ENCODE results near the gene MCTP1. TPM values are rescaled to one million over a fixed set of nuclear protein-coding genes. Genes with fewer than 3 reads are reported as not detected.

The MCTP1 gene
- total RNA-seq, 2 experiments from 2014 or later = not detected

- BruUV-seq (replicated peaks) = no TSS peak
- Histone ChIP-seq H3K4me1 (ENCODE audit: insufficient read depth, low read length, poor library complexity, severe bottlenecking) (peaks cover 7% of the 10 kb centered on the region), H4K20me1 (ENCODE audit: insufficient read depth, low read length) (no peaks in the 10 kb centered on the region), H3K27ac (ENCODE audit: low read depth, low read length, poor library complexity, severe bottlenecking) (no peak overlapping the region), H3K36me3 (ENCODE audit: insufficient read depth, low read length) (no peaks in the 10 kb centered on the region), H3K79me2 (ENCODE audit: insufficient read depth, low read depth, low read length) (no peaks in the 10 kb centered on the region), H3K4me2 (ENCODE audit: low read length) (no peak overlapping the region), H2AFZ (ENCODE audit: low read length) (no peak overlapping the region), H3K9me3 (ENCODE audit: low read length) (no peaks in the 10 kb centered on the region), H3K4me3 (ENCODE audit: low read depth, low read length, poor library complexity, severe bottlenecking) (no peak overlapping the region), H3K9me2 (ENCODE audit: insufficient read depth, low read length) (no peaks in the 10 kb centered on the region)
- TF ChIP-seq EZH2phosphoT487 (IDR thresholded peaks at IDR 0.05; ENCODE audit: borderline replicate concordance, low read depth, low read length) = no peak
- 0 out of 2 replicates have a peak, but pooled peaks have one; percentile 33 for TF ChIP-seq CTCF (conservative IDR thresholded peaks at IDR 0.05; ENCODE audit: low read length)
- intact Hi-C loops (cut with micrococcal nuclease; ENCODE audit: unreplicated experiment) = no loop called here
- POLR2A ChIA-PET = interaction anchor here (1.2 kb wide), 1 partner anchor 10 kb away, joined by 3 read pairs; no protein-coding TSS in a partner anchor
- CTCF ChIA-PET (ENCODE audit: unreplicated experiment) = no interaction called here
- DNase-seq (ENCODE audit: low spot score) = peak; percentile 43
Measured at GRCh38 chr5:95178046-95178651, 106.7 kb downstream of the MCTP1 start.

GRCh38 chr5:95177456-95177855 is 107.4 kb downstream of the MCTP1 start:
- BruUV-seq (replicated peaks) = no TSS peak
- intact Hi-C loops (cut with micrococcal nuclease; ENCODE audit: unreplicated experiment) = no loop called here
- CTCF ChIA-PET (ENCODE audit: unreplicated experiment) = no interaction called here

More at GRCh38 chr5:95177456-95177855, 107.4 kb downstream of the MCTP1 start:
- no peaks in the 10 kb centered on the region for H3K36me3 ChIP-seq (ENCODE audit: insufficient read depth, low read length)
- H3K9me3 ChIP-seq (ENCODE audit: low read length) = no peaks in the 10 kb centered on the region
- no peaks in the 10 kb centered on the region for H4K20me1 ChIP-seq (ENCODE audit: insufficient read depth, low read length)
- H3K27ac ChIP-seq (ENCODE audit: low read depth, low read length, poor library complexity, severe bottlenecking) = no peak overlapping the region
- no peak overlapping the region for H3K4me3 ChIP-seq (ENCODE audit: low read depth, low read length, poor library complexity, severe bottlenecking)
- no peak for DNase-seq (ENCODE audit: low spot score)
- no peaks in the 10 kb centered on the region for H3K9me2 ChIP-seq (ENCODE audit: insufficient read depth, low read length)
- POLR2A ChIA-PET = no interaction called here
- no peak for TF ChIP-seq CTCF (conservative IDR thresholded peaks at IDR 0.05; ENCODE audit: low read length)
- TF ChIP-seq EZH2phosphoT487 (IDR thresholded peaks at IDR 0.05; ENCODE audit: borderline replicate concordance, low read depth, low read length) = no peak
- H3K79me2 ChIP-seq (ENCODE audit: insufficient read depth, low read depth, low read length) = no peaks in the 10 kb centered on the region
- H3K4me1 ChIP-seq (ENCODE audit: insufficient read depth, low read length, poor library complexity, severe bottlenecking) = peaks cover 7% of the 10 kb centered on the region
- no peak overlapping the region for H2AFZ ChIP-seq (ENCODE audit: low read length)
- no peak overlapping the region for H3K4me2 ChIP-seq (ENCODE audit: low read length)
